ENCODE results near the gene SH3PXD2A.

- TF ChIP-seq CTCF (IDR thresholded peaks at IDR 0.05; ENCODE audit: borderline replicate concordance, extremely low read depth, low read length, poor library complexity, severe bottlenecking) (no peak), EZH2 (IDR thresholded peaks at IDR 0.05; ENCODE audit: borderline replicate concordance, low read depth, low read length, severe bottlenecking) (no peak)
Measured at GRCh38 chr10:103636492-103636891, 218.9 kb downstream of the SH3PXD2A start.

Data from DND-41 (cell line).